ENCODE measurements around the gene PHLDB1.
"Not testable (repeated sequence)": the region's sequence is repeated elsewhere in the genome, so short reads cannot be mapped to it uniquely, and the experiment has no call there.

Gene PHLDB1

DNA sequence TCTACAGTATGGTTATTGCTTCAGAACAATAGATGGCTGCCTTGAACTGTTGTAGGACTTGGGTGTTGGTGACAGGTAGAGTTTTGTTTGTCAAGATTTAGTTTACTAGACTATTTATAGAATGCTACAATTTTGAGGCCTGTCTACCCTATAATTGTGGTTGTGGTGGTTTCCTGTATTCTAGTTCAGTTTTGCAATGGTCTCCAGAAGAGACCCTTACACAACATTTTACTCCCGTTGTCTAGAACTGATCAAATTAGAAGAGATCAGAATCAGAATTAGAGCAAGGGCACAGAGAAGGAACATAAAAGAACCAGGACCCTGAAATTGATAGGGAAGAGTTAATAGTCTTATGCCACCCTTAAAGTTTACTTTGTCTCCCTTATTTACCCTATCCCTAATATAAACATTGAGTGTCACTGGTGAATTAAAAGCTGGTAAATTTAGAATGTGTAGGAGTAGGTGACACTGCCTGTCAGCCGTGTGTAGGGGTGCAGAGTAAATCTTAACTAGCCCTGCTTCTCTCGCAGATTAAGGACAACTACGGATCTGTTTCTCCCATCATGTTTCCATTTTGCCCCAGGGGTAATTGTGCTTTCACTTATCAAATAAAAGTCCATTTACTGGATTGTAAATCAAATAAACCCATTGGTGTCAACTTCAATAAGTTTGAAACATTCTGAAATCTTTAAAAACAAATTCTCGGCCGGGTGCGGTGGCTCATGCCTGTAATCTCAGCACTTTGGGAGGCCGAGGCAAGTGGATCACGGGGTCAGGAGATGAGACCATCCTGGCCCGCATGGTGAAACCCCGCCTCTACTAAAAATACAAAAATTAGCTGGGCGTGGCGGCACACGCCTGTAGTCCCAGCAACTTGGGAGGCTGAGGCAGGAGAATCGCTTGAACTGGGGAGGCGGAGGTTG lies 10.9 kb upstream of the PHLDB1 start:
- Histone ChIP-seq H3K36me3 (ENCODE audit: insufficient read depth, low read length) (peaks cover 93% of the 10 kb centered on the region), H3K27me3 (ENCODE audit: insufficient read depth, low read length, poor library complexity) (no peaks in the 10 kb centered on the region), H3K4me2 (ENCODE audit: insufficient read depth, low read length) (no peak overlapping the region), H3K4me1 (ENCODE audit: insufficient read depth, low read length) (no peaks in the 10 kb centered on the region), H3K4me3 (ENCODE audit: low read depth in 1 of 2, low read length in 2 of 2) (no peak overlapping the region), H4K20me1 (ENCODE audit: insufficient read depth, low read length) (peaks cover 5% of the 10 kb centered on the region; the same call in 1 of the 2 replicates), H3K79me2 (ENCODE audit: insufficient read depth, low read length) (no peaks in the 10 kb centered on the region), H2AFZ (ENCODE audit: low read depth, low read length) (no peak overlapping the region), H3K9me3 (ENCODE audit: insufficient read depth, low read length, severe bottlenecking) (no peaks in the 10 kb centered on the region), H3K27ac (ENCODE audit: low read length) (no peak overlapping the region), H3K9ac (ENCODE audit: low read depth, low read length) (no peak overlapping the region)
- no peak for DNase-seq
- no peak for ATAC-seq (ENCODE audit: insufficient read depth, low read depth)
- no peak for TF ChIP-seq EZH2 (IDR thresholded peaks at IDR 0.05; ENCODE audit: borderline replicate concordance, low read depth, low read length, severe bottlenecking)
- TF ChIP-seq, protein P1, sequence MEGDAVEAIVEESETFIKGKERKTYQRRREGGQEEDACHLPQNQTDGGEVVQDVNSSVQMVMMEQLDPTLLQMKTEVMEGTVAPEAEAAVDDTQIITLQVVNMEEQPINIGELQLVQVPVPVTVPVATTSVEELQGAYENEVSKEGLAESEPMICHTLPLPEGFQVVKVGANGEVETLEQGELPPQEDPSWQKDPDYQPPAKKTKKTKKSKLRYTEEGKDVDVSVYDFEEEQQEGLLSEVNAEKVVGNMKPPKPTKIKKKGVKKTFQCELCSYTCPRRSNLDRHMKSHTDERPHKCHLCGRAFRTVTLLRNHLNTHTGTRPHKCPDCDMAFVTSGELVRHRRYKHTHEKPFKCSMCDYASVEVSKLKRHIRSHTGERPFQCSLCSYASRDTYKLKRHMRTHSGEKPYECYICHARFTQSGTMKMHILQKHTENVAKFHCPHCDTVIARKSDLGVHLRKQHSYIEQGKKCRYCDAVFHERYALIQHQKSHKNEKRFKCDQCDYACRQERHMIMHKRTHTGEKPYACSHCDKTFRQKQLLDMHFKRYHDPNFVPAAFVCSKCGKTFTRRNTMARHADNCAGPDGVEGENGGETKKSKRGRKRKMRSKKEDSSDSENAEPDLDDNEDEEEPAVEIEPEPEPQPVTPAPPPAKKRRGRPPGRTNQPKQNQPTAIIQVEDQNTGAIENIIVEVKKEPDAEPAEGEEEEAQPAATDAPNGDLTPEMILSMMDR (IDR thresholded peaks at IDR 0.05; ENCODE audit: borderline replicate concordance, extremely low read depth, low read length, poor library complexity, severe bottlenecking), result no peak

DNA sequence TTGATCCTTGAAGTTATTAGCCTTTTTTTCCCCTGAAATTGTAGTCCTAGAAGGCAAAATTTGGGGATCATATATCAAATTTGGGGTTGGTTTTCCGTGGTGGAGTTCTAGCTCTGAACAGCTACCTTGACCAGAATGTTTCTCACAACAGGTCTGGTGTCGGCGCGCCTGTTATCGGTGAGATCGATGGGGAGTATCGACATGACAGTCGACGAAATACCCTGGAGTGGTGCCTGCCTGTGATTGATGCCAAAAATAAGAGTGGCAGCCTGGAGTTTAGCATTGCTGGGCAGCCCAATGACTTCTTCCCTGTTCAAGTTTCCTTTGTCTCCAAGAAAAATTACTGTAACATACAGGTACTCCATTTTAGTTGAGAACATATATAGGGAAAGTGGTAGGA lies 9.9 kb upstream of the PHLDB1 start:
- Histone ChIP-seq H3K4me3 (ENCODE audit: low read depth in 1 of 2, low read length in 2 of 2) (no peak overlapping the region), H3K27me3 (ENCODE audit: insufficient read depth, low read length, poor library complexity) (no peaks in the 10 kb centered on the region), H3K9ac (ENCODE audit: low read depth, low read length) (no peak overlapping the region), H4K20me1 (ENCODE audit: insufficient read depth, low read length) (peaks cover 7% of the 10 kb centered on the region; the same call in 1 of the 2 replicates), H3K27ac (ENCODE audit: low read length) (no peak overlapping the region), H3K36me3 (ENCODE audit: insufficient read depth, low read length) (peaks cover 94% of the 10 kb centered on the region), H2AFZ (ENCODE audit: low read depth, low read length) (no peak overlapping the region), H3K4me1 (ENCODE audit: insufficient read depth, low read length) (no peaks in the 10 kb centered on the region), H3K4me2 (ENCODE audit: insufficient read depth, low read length) (no peak overlapping the region), H3K79me2 (ENCODE audit: insufficient read depth, low read length) (no peaks in the 10 kb centered on the region), H3K9me3 (ENCODE audit: insufficient read depth, low read length, severe bottlenecking) (no peaks in the 10 kb centered on the region)
- DNase-seq (no peak), ATAC-seq (ENCODE audit: insufficient read depth, low read depth) (no peak)
- TF ChIP-seq, protein P1 (IDR thresholded peaks at IDR 0.05; ENCODE audit: borderline replicate concordance, extremely low read depth, low read length, poor library complexity, severe bottlenecking), result no peak
- no peak for TF ChIP-seq EZH2 (IDR thresholded peaks at IDR 0.05; ENCODE audit: borderline replicate concordance, low read depth, low read length, severe bottlenecking)

DNA sequence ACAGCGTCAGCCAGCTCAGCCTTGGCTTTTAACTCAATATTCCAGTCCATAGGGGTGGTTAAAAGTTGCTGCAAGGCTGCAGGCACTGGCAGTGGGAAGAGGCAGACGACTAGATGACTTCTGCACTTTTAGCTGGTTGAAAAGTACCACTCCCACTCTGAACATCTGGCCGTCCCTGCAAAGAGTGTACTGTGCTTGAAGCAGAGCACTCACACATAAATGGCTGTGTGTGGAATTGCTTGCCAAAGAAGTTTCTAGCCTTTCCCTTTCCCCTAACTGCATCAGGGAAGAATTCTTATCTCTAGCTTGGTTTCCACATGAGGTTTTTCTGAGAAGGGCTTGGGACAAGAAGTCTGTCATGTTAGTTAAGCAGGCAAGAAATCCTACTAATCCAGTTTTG lies 5.1 kb upstream of the PHLDB1 start:
- Histone ChIP-seq H3K4me2 (ENCODE audit: insufficient read depth, low read length) (no peak overlapping the region), H3K27ac (ENCODE audit: low read length) (no peak overlapping the region), H3K9me3 (ENCODE audit: insufficient read depth, low read length, severe bottlenecking) (no peaks in the 10 kb centered on the region), H2AFZ (ENCODE audit: low read depth, low read length) (no peak overlapping the region), H3K27me3 (ENCODE audit: insufficient read depth, low read length, poor library complexity) (peaks cover 14% of the 10 kb centered on the region), H4K20me1 (ENCODE audit: insufficient read depth, low read length) (0 out of 2 replicates have a peak, but pooled peaks cover 2% of the 10 kb centered on the region), H3K4me3 (ENCODE audit: low read depth in 1 of 2, low read length in 2 of 2) (no peak overlapping the region), H3K36me3 (ENCODE audit: insufficient read depth, low read length) (peaks cover 51% of the 10 kb centered on the region), H3K9ac (ENCODE audit: low read depth, low read length) (no peak overlapping the region), H3K4me1 (ENCODE audit: insufficient read depth, low read length) (no peaks in the 10 kb centered on the region), H3K79me2 (ENCODE audit: insufficient read depth, low read length) (no peaks in the 10 kb centered on the region)
- DNase-seq (no peak), ATAC-seq (ENCODE audit: insufficient read depth, low read depth) (no peak)
- no peak for TF ChIP-seq EZH2 (IDR thresholded peaks at IDR 0.05; ENCODE audit: borderline replicate concordance, low read depth, low read length, severe bottlenecking)
- TF ChIP-seq, protein P1 (IDR thresholded peaks at IDR 0.05; ENCODE audit: borderline replicate concordance, extremely low read depth, low read length, poor library complexity, severe bottlenecking), result no peak

DNA sequence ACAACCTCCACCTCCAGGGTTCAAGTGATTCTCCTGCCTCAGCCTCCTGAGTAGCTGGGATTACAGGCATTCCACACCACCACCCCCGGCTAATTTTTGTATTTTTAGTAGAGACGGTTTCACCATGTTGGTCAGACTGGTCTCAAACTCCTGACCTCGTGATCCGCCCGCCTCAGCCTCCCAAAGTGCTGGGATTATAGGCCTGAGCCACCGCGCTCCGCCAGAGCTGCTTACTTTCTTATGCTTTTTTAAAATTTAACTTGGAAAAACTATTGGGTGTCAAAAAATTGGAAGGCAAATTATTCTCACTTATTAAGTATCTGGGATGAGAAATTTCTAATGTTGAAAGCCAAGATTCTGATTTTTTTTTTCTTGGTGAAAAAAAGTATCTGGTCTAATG lies 3.7 kb upstream of the PHLDB1 start:
- Histone ChIP-seq H3K36me3 (ENCODE audit: insufficient read depth, low read length) (peaks cover 37% of the 10 kb centered on the region), H3K27me3 (ENCODE audit: insufficient read depth, low read length, poor library complexity) (peaks cover 28% of the 10 kb centered on the region), H3K4me1 (ENCODE audit: insufficient read depth, low read length) (peaks cover 14% of the 10 kb centered on the region)
- H3K27ac ChIP-seq (ENCODE audit: low read length); H3K4me3 ChIP-seq (ENCODE audit: low read depth in 1 of 2, low read length in 2 of 2); ATAC-seq (ENCODE audit: insufficient read depth, low read depth); H3K4me2 ChIP-seq (ENCODE audit: insufficient read depth, low read length); H2AFZ ChIP-seq (ENCODE audit: low read depth, low read length); H3K79me2 ChIP-seq (ENCODE audit: insufficient read depth, low read length); H3K9ac ChIP-seq (ENCODE audit: low read depth, low read length); H3K9me3 ChIP-seq (ENCODE audit: insufficient read depth, low read length, severe bottlenecking); H4K20me1 ChIP-seq (ENCODE audit: insufficient read depth, low read length); DNase-seq: not testable (repeated sequence)

All from DND-41 (cell line).